Spleen (tissue), 7 donors: ENCODE measurements around the gene MPP2.

Experiments used
- POLR2A ChIP-seq, 3 donors: fragments of 450-650 bp; IDR thresholded peaks; one replicate each; pipeline ENCODE4 v1.5.1; 2017; ENCODE audit warnings: antibody characterized with exemption in 3 of 3, mild to moderate bottlenecking in 1 of 3
- TF ChIP-seq, protein P1 (sequence below), 11 experiments: fragments of 200-600 bp in 7 of 11; fragments of 450-650 bp in 4 of 11; sonication (generic) in 4 of 11; IDR thresholded peaks in 8 of 11; conservative IDR thresholded peaks in 3 of 11; 1 replicate in 7 of 11; 2 replicates in 4 of 11; pipeline versions ENCODE4 v1.4.0 to v1.8.0; 2016 to 2021; ENCODE audit warnings: antibody characterized with exemption in 11 of 11, inconsistent platforms in 4 of 11, mild to moderate bottlenecking in 1 of 11
- donor health status: DM: no; HTN: no; CAD: no; lungs with moderate emphysema.
- donor health status: DM: no; HTN: no; CAD: no.
- donor health status: DM: no; HTN: no; CAD: no.

DNA sequence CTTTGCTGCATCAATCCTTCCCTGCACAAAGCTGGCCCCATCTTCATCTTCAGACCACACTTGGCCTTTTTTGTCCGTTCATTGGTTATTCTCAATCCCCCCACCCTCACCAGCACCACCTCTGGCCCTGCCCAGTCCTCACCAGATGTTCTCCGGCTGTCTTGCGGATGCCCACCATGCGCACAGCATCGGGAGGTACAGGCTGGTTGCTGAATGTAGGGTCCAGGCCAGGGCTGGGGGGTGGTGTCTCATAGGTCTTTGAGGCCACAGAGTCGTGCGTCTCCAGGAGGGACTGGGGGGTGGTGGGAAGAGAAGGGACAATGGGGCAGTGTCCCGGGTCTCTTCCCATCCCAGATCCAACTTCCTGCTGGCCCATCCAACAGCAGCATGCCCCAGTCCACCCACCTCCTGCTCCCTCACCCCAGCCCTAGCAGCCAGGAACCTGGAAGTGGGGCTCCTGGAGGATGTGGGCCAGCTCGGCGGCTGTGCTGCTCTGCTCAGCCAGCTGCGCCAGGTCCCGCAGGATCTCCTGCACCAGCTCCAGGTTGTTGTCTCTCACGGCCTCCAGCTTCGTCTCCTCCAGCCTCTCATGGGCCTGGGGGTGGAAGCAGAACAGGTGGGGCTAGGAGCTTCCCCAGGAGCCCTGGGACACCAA lies 24.4 kb downstream of the MPP2 start:
- TF ChIP-seq, protein P1, sequence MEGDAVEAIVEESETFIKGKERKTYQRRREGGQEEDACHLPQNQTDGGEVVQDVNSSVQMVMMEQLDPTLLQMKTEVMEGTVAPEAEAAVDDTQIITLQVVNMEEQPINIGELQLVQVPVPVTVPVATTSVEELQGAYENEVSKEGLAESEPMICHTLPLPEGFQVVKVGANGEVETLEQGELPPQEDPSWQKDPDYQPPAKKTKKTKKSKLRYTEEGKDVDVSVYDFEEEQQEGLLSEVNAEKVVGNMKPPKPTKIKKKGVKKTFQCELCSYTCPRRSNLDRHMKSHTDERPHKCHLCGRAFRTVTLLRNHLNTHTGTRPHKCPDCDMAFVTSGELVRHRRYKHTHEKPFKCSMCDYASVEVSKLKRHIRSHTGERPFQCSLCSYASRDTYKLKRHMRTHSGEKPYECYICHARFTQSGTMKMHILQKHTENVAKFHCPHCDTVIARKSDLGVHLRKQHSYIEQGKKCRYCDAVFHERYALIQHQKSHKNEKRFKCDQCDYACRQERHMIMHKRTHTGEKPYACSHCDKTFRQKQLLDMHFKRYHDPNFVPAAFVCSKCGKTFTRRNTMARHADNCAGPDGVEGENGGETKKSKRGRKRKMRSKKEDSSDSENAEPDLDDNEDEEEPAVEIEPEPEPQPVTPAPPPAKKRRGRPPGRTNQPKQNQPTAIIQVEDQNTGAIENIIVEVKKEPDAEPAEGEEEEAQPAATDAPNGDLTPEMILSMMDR (IDR thresholded peaks at IDR 0.05 in 8 of 11, conservative IDR thresholded peaks at IDR 0.05 in 3 of 11) = no peak
- TF ChIP-seq POLR2A (IDR thresholded peaks at IDR 0.05) = no peak
